PC-3 (cell line): ENCODE data around the gene DGKD.

Source experiments
- CTCF ChIP-seq: fragments of 300-600 bp; sonication (generic); conservative IDR thresholded peaks from 2 replicates; pipeline ENCODE4 v1.5.1; 2017; ENCODE audit warnings: antibody characterized with exemption, low read depth, mild to moderate bottlenecking, low read length
- EZH2 ChIP-seq: fragments of 300-600 bp; sonication (generic); IDR thresholded peaks from one replicate; pipeline ENCODE4 v1.6.1; 2017; ENCODE audit warnings: antibody characterized with exemption, mild to moderate bottlenecking, low read length; ENCODE audit not compliant: unreplicated experiment
- EZH2phosphoT487 ChIP-seq: fragments of 300-600 bp; sonication (generic); IDR thresholded peaks from 2 replicates; pipeline ENCODE4 v1.6.1; 2018; ENCODE audit warnings: mild to moderate bottlenecking, antibody characterized with exemption, low read length, borderline replicate concordance

GRCh38 chr2:233331536-233331935 is 22.8 kb upstream of the DGKD start:
- TF ChIP-seq CTCF (no peak), EZH2 (no peak), EZH2phosphoT487 (no peak)
